GM12874 (cell line): ENCODE measurements around the gene PTPN3.

Experiments used
- CTCF ChIP-seq: IDR thresholded peaks from 2 replicates; pipeline ENCODE4 v1.5.1; 2011; ENCODE audit warnings: low read depth, mild to moderate bottlenecking, control low read depth, low read length, moderate library complexity; ENCODE audit not compliant: insufficient read depth

Gene PTPN3

GRCh38 chr9:109387206-109387605 is 110.9 kb downstream of the PTPN3 start:
- no peak for TF ChIP-seq CTCF

GRCh38 chr9:109385499-109385898 is 112.6 kb downstream of the PTPN3 start:
- TF ChIP-seq CTCF, result no peak

GRCh38 chr9:109383947-109384346 is 114.2 kb downstream of the PTPN3 start:
- no peak for TF ChIP-seq CTCF

GRCh38 chr9:109383356-109383755 is 114.8 kb downstream of the PTPN3 start:
- no peak for TF ChIP-seq CTCF

GRCh38 chr9:109382585-109382984 is 115.5 kb downstream of the PTPN3 start:
- no peak for TF ChIP-seq CTCF

GRCh38 chr9:109382182-109382581 is 115.9 kb downstream of the PTPN3 start:
- TF ChIP-seq CTCF, result no peak

- TF ChIP-seq CTCF, result no peak
Observed at GRCh38 chr9:109381011-109381729, 116.9 kb downstream of the PTPN3 start.
